Neural progenitor cell (in vitro differentiated cells): ENCODE data around the gene GNB5.

ENCODE experiments used
- CTCF ChIP-seq: fragments of 200-600 bp; sonication (generic); IDR thresholded peaks from 2 replicates; pipeline ENCODE4 v1.5.1; 2017; ENCODE audit warnings: antibody characterized with exemption, mild to moderate bottlenecking
- EZH2 ChIP-seq: fragments of 200-600 bp; sonication (generic); IDR thresholded peaks from 2 replicates; pipeline ENCODE4 v1.6.1; 2017; ENCODE audit warnings: antibody characterized with exemption, mild to moderate bottlenecking, moderate library complexity
- EZH2phosphoT487 ChIP-seq: fragments of 200-600 bp; sonication (generic); IDR thresholded peaks from 2 replicates; pipeline ENCODE4 v1.6.1; 2017; ENCODE audit warnings: antibody characterized with exemption

- peak; percentile 88 for TF ChIP-seq CTCF
- no peak for TF ChIP-seq EZH2phosphoT487
- no peak for TF ChIP-seq EZH2
Observed at GRCh38 chr15:52078876-52079700, 112.1 kb downstream of the GNB5 start.
